GM10266 (cell line): ENCODE measurements around the gene GOLGA1.

Experiments
- DNase-seq: peaks from one replicate; pipeline ENCODE4 v3.0.0; 2012; ENCODE audit errors: extremely low spot score
- TF ChIP-seq, protein P1 (sequence below): IDR thresholded peaks from 2 replicates; pipeline ENCODE4 v1.5.1; 2012; ENCODE audit warnings: mild to moderate bottlenecking, low read depth; ENCODE audit not compliant: control insufficient read depth, insufficient read depth; ENCODE audit errors: missing control alignments

The GOLGA1 gene

DNA sequence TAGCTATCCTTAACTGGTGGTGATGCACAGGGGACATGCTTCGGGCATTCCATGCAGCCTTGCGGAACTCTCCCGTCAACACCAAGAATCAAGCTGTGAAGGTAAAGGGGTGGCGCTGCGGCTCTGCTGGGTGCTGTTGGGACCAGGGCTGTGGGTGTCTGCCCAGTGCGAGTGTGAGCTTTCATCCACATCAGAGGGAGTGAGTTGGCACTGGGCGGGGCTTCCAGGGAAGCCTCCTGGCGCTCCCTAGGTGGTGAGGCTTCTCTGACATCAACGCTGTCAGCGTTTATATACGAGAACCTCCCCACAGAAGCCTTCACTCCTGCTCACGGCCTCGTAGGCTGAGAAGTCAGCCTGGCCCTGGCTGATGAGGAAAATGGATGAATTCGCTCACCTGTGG is 67.2 kb downstream of the GOLGA1 start:
- TF ChIP-seq, protein P1, sequence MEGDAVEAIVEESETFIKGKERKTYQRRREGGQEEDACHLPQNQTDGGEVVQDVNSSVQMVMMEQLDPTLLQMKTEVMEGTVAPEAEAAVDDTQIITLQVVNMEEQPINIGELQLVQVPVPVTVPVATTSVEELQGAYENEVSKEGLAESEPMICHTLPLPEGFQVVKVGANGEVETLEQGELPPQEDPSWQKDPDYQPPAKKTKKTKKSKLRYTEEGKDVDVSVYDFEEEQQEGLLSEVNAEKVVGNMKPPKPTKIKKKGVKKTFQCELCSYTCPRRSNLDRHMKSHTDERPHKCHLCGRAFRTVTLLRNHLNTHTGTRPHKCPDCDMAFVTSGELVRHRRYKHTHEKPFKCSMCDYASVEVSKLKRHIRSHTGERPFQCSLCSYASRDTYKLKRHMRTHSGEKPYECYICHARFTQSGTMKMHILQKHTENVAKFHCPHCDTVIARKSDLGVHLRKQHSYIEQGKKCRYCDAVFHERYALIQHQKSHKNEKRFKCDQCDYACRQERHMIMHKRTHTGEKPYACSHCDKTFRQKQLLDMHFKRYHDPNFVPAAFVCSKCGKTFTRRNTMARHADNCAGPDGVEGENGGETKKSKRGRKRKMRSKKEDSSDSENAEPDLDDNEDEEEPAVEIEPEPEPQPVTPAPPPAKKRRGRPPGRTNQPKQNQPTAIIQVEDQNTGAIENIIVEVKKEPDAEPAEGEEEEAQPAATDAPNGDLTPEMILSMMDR = no peak
- no peak for DNase-seq

GRCh38 chr9:124871156-124871561 is 69.7 kb downstream of the GOLGA1 start:
- TF ChIP-seq, protein P1 = no peak
- DNase-seq = no peak

DNA sequence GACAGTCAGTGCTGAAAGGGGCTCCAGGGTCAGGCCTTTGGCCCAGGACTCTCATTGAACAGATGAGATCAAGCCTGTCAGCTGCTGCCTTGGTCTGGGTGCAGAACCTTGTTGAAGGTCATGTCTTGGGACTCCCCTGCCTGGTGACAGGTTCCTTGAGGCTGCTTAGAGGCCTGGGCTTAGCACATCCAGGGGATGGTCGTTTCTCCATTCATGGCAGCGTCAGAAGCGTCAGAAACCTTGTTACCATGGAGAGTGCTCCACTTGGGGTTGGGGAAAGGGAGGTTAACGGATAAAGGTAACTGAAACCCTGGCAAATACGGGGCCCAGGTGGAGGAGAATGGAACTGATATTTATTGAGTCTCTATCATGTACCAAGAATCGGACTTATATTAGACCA is 70.2 kb downstream of the GOLGA1 start:
- no peak for DNase-seq
- TF ChIP-seq, protein P1 = no peak

- DNase-seq = peak; percentile 76
- TF ChIP-seq, protein P1 = no peak
Observed at GRCh38 chr9:124869986-124870560, 70.8 kb downstream of the GOLGA1 start.

DNA sequence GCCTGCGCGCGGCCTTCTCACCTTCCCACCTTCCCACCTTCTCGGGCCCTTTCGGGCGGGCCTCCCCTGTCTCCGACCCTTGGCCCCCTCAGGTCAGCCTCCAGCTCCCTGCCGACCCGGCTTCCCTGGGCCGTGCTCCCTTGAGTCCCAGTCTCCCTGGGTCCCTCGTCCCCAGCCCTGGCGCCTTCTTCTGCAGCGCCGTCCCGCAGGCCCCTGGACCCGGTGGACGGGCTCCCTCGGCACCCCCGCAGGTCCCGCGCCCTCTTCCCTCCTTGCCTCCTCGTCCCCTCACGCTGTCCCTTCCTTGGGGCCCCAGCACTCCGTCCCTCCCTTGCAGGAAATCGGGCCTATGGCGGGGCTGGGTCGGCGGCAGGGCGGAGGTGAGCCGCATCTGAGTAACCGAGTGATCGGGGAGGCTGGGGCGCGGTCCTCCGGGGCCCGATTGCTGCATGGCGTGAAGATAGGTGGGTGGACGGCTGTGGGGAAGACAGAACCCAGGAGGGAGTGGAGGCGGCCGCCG is 71.4 kb downstream of the GOLGA1 start:
- TF ChIP-seq, protein P1 = no peak
- DNase-seq = no peak

DNA sequence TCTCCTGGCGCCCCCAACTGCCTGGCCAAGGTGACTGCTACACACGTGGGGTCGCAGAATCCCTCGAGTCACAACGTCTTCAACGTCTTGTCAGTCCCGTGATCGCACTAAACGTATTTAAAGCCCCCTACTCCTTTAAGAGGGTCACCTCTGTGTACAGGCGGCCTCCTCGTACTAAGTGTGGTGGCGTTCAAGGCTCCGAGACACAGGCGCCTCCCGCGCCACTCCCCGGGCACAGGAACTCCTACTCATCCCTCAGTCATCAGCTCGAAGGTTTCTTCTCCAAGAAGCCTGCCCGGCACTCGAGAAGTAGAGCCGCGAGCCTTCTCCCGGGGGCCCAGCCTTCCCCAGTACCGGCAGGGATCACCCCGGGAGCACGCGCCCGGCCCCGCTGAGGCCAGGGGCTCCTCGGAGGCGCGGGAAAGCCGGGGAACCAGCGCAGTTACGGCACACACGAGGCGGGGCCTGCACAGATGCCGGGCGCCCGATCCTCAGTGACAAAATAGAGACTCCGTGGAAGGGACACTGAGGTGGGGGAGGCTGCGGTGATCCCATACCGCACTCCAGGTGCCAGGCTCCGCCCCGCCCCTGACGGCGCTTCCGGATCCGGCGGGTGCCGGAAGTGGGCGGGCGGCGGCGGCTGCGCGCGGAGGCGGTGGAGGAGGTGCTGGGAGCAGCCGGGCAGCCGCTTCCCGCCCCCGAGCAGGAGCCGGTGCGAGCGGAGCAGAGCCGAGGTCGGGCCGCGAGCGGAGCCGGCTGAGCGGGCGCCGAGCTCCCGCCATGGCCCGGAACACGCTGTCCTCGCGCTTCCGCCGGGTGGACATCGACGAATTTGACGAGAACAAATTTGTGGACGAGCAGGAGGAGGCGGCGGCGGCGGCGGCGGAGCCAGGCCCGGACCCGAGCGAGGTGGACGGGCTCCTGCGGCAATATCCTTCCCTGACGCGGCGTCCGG is 72.1 kb downstream of the GOLGA1 start:
- TF ChIP-seq, protein P1 = peak; percentile 62
- DNase-seq = peak; percentile 95

DNA sequence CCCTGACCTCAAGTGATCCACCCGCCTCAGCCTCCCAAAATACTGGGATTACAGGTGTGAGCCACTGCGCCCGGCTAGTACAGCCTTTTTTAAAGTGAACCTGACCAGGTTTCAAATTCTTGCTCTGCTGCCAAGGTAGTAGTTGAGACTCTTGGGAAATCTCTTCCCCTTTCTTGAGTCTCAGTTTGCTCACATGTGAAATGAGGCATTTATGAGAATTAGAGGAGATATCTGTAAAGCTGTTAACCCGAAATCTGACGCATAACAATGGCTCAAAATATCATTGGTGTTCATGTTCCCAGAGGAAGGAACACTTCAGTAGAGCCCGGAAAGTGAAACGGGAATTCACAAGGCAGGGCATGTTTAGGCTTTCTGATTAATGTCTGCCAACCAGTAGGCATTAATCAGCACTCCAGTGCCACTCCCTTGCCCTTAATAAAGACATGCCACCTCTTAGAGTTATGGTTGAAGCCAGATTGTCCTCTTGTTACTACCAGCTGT is 77.5 kb downstream of the GOLGA1 start:
- TF ChIP-seq, protein P1 = no peak
- no peak for DNase-seq
